ENCODE data around the gene MMAB. TPM values are rescaled to one million over a fixed set of nuclear protein-coding genes. Genes with fewer than 3 reads are reported as not detected.

Gene MMAB
- polyA plus RNA-seq, 4 donors = 23.9 to 95.9 (median 33.1) TPM

DNA sequence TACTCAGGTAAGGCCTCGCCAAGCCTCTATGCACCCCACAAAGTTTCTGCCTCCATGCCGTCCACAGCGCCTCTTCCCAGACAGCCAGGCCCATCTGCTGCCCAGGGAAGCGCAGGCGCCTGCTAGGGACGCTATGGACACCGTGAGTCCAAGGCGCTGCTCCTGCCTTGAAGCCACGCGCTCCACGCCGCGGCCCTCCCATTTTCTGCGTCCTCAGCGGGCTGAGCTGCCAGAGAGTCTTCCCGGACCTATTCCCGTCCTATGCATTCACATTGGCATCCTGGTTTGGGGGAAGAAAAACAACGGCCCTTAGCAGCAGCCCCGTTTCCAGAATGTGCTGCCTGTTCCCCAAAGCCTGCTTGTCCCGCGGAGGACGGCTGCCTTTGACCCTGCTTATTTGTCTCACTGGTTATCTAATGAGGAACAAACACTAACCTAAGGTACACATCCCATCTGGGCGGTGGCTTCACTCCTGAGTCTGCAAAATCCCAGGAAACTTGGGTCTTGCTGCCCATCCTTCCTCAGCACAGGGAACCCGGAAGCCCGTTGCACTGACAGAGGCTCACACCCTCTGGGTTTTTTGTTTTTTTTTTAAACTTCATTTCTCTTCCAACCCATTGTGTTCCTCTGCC is 38.0 kb downstream of the MMAB start:
- no peak for FAIRE-seq

DNA sequence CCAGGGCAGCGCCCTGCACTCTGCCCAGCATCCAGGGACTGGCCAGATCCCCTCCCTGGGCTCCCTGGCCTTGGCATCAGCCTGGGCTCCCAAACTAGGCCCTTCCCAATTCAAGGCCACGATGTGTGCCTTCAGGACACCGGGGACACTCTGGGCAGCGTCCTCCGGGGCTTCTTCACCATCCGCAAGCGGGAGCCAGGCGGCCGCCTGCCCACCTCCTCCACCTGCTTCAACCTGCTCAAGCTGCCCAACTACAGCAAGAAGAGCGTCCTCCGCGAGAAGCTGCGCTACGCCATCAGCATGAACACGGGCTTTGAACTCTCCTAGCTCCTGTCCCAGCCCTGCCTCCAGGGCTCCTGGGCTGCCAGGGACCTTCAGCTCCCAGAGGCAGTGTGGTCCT is 38.8 kb downstream of the MMAB start:
- no peaks in the 10 kb centered on the region for H3K27me3 ChIP-seq (ENCODE audit: control insufficient read depth in 3 of 3, insufficient read depth in 3 of 3, low read length in 3 of 3)
- peaks cover 0 to 76% (median 14%) of the 10 kb centered on the region in 3 donors for H3K36me3 ChIP-seq (ENCODE audit: control insufficient read depth in 3 of 3, insufficient read depth in 2 of 3, low read depth in 1 of 3, low read length in 3 of 3)
- H3K4me1 ChIP-seq (ENCODE audit: control insufficient read depth in 3 of 3, insufficient read depth in 2 of 3, low read depth in 1 of 3, low read length in 2 of 3) = no peaks in the 10 kb centered on the region
- no peaks in the 10 kb centered on the region for H3K9me3 ChIP-seq (ENCODE audit: control insufficient read depth in 2 of 2, insufficient read depth in 1 of 2, low read depth in 1 of 2, low read length in 1 of 2)
- 90 to 97% (median 97%) methylated on average over 15 of the region's 15 CpGs for WGBS, 3 donors
- H3K27ac ChIP-seq (ENCODE audit: low read depth in 1 of 3, low read length in 2 of 3) = no peak overlapping the region
- no peak for DNase-seq
- no peak for FAIRE-seq
- no peak overlapping the region for H3K4me3 ChIP-seq (ENCODE audit: low read depth in 1 of 3, low read length in 3 of 3)

More for the DNA sequence above, 38.0 kb downstream of the MMAB start:
- Histone ChIP-seq H3K27ac (ENCODE audit: low read depth in 1 of 3, low read length in 2 of 3) (no peak overlapping the region), H3K27me3 (ENCODE audit: control insufficient read depth in 3 of 3, insufficient read depth in 3 of 3, low read length in 3 of 3) (no peaks in the 10 kb centered on the region), H3K4me1 (ENCODE audit: control insufficient read depth in 3 of 3, insufficient read depth in 2 of 3, low read depth in 1 of 3, low read length in 2 of 3) (no peaks in the 10 kb centered on the region), H3K9me3 (ENCODE audit: control insufficient read depth in 2 of 2, insufficient read depth in 1 of 2, low read depth in 1 of 2, low read length in 1 of 2) (no peaks in the 10 kb centered on the region), H3K4me3 (ENCODE audit: low read depth in 1 of 3, low read length in 3 of 3) (no peak overlapping the region), H3K36me3 (ENCODE audit: control insufficient read depth in 3 of 3, insufficient read depth in 2 of 3, low read depth in 1 of 3, low read length in 3 of 3) (peaks cover 0 to 71% (median 9%) of the 10 kb centered on the region in 3 donors)
- DNase-seq = no peak
- WGBS, 3 donors = 88 to 91% (median 90%) methylated on average over 25 of the region's 25 CpGs

DNA sequence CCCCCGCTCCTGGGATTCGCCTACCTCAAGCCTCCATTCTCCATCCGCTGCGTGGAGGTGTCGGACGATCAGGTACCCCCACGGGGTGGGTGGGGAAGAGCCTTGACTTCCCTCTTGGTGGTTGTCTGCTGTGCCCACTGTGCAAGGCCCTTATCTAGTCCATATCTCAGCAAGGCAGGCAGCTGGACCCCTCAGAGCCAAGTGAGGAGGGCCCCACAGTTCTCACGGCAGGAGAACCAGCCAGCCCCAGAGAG is 39.9 kb downstream of the MMAB start:
- 94 to 97% (median 94%) methylated on average over 8 of the region's 8 CpGs for WGBS, 3 donors
- no peaks in the 10 kb centered on the region for H3K27me3 ChIP-seq (ENCODE audit: control insufficient read depth in 3 of 3, insufficient read depth in 3 of 3, low read length in 3 of 3)
- FAIRE-seq = no peak
- peaks cover 0 to 76% (median 14%) of the 10 kb centered on the region in 3 donors for H3K36me3 ChIP-seq (ENCODE audit: control insufficient read depth in 3 of 3, insufficient read depth in 2 of 3, low read depth in 1 of 3, low read length in 3 of 3)
- DNase-seq = no peak
- no peak overlapping the region for H3K4me3 ChIP-seq (ENCODE audit: low read depth in 1 of 3, low read length in 3 of 3)
- H3K4me1 ChIP-seq (ENCODE audit: control insufficient read depth in 3 of 3, insufficient read depth in 2 of 3, low read depth in 1 of 3, low read length in 2 of 3) = no peaks in the 10 kb centered on the region
- no peaks in the 10 kb centered on the region for H3K9me3 ChIP-seq (ENCODE audit: control insufficient read depth in 2 of 2, insufficient read depth in 1 of 2, low read depth in 1 of 2, low read length in 1 of 2)
- no peak overlapping the region for H3K27ac ChIP-seq (ENCODE audit: low read depth in 1 of 3, low read length in 2 of 3)

DNA sequence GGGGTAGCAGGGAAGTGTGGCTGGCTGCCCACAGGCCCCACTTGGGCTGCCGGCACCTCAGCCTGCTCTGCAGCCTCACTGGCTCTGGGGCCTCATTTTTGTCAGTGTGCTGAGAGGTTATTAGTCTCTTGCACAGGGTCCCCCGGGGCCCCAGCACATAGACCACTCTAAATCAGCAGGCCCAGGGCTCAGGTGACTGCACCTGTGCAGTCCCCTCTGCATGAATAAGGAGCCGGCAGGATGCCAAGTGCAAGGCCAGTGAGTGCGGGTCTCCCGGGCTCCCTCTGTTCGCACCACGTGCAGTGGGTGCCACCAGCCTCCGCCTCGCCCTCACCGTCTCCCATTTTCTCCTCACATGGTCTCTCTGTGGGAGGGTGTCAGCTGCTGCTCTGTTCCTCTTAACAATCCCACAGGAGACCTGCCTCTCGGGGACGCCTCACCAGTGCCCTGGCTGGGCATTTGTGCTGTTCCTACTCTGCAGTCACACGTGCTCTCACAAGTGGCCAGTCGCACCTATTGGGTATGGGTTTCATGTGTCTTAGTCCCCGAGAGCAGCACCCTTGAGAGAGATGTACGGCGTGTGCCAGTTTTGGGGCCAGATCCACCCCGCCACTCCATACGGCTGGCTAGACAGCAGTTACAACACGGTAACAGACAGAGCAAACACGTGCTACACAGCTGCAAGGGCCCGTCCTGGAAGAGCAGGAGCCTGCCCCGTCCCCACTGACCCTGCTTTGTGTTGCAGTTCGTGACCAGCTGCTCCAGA is 40.4 kb downstream of the MMAB start:
- H3K36me3 ChIP-seq (ENCODE audit: control insufficient read depth in 3 of 3, insufficient read depth in 2 of 3, low read depth in 1 of 3, low read length in 3 of 3) = peaks cover 0 to 71% (median 14%) of the 10 kb centered on the region in 3 donors
- WGBS, 3 donors = 88 to 92% (median 91%) methylated on average over 24 of the region's 24 CpGs
- FAIRE-seq = no peak

DNA sequence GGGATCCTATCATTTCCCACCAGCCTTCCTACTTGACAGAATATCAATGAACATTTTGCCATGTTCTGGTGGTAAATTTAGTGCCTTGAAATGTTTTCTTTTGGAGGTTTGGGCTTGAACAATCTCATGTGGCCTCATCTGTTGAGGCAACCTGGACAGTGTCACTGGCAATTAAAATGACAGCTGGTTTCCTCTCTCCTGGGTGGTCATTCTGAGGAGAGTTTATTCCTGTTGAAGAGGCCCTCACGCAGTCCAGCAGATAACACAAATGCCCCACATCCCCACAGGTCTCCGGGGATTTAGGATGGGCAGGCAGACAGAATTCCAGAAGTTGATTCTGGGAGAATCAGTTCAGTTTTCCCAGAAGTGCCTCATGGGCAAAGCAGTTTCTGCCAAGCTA is 41.9 kb downstream of the MMAB start:
- H3K4me1 ChIP-seq (ENCODE audit: control insufficient read depth in 3 of 3, insufficient read depth in 2 of 3, low read depth in 1 of 3, low read length in 2 of 3) = no peaks in the 10 kb centered on the region
- no peaks in the 10 kb centered on the region for H3K9me3 ChIP-seq (ENCODE audit: control insufficient read depth in 2 of 2, insufficient read depth in 1 of 2, low read depth in 1 of 2, low read length in 1 of 2)
- DNase-seq = no peak
- no peak for FAIRE-seq
- no peak overlapping the region for H3K4me3 ChIP-seq (ENCODE audit: low read depth in 1 of 3, low read length in 3 of 3)
- H3K27ac ChIP-seq (ENCODE audit: low read depth in 1 of 3, low read length in 2 of 3) = no peak overlapping the region
- 69 to 94% (median 89%) methylated on average over 2 of the region's 2 CpGs for WGBS, 3 donors
- H3K27me3 ChIP-seq (ENCODE audit: control insufficient read depth in 3 of 3, insufficient read depth in 3 of 3, low read length in 3 of 3) = no peaks in the 10 kb centered on the region
- H3K36me3 ChIP-seq (ENCODE audit: control insufficient read depth in 3 of 3, insufficient read depth in 2 of 3, low read depth in 1 of 3, low read length in 3 of 3) = peaks cover 0 to 75% (median 18%) of the 10 kb centered on the region in 3 donors

More for the DNA sequence above, 40.4 kb downstream of the MMAB start:
- no peaks in the 10 kb centered on the region for H3K27me3 ChIP-seq (ENCODE audit: control insufficient read depth in 3 of 3, insufficient read depth in 3 of 3, low read length in 3 of 3)
- no peaks in the 10 kb centered on the region for H3K9me3 ChIP-seq (ENCODE audit: control insufficient read depth in 2 of 2, insufficient read depth in 1 of 2, low read depth in 1 of 2, low read length in 1 of 2)
- DNase-seq = no peak
- H3K4me3 ChIP-seq (ENCODE audit: low read depth in 1 of 3, low read length in 3 of 3) = no peak overlapping the region
- no peaks in the 10 kb centered on the region for H3K4me1 ChIP-seq (ENCODE audit: control insufficient read depth in 3 of 3, insufficient read depth in 2 of 3, low read depth in 1 of 3, low read length in 2 of 3)
- H3K27ac ChIP-seq (ENCODE audit: low read depth in 1 of 3, low read length in 2 of 3) = no peak overlapping the region

DNA sequence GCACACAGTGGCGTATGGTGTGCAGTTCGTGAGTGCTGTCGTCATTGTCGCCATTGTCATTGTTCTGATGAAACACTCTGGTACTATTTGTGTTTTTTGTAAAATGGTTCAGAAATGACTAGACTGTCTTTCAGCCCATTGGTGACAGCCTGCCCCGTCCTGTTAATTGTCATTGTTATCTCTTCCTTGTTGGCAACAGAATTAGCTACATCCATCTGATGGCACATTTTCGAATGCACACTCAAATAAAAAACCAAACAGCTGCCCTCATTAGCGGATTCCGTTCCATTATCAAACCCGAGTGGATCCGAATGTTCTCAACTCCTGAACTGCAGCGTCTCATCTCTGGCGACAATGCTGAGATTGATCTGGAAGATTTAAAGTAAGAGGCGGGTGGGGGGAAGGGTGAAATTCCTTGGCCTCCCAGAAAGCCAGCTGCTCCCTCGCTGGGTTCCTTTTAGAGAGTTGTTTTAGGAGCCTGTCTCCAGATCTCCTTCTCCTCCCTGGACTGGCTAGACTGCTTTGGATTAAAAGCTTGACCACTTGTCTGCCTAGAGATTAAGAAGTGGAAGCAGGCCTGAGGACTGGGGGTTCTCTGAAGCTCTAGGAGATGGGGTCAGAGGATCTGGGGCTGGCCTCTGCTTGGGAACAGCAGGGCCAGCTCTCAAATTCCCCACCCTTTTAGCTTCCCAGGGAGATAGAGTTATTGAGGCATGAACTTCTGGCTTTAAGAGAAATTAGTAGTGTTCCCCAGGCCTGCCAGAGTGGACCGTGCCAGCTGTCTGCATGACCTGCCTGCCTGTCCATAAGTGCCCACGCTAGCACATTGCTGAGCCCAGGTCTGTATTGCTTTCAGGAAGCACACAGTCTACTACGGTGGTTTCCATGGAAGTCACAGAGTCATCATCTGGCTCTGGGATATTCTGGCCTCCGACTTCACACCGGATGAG is 43.3 kb downstream of the MMAB start:
- WGBS, 3 donors = 75 to 85% (median 84%) methylated on average over 19 of the region's 19 CpGs

DNA sequence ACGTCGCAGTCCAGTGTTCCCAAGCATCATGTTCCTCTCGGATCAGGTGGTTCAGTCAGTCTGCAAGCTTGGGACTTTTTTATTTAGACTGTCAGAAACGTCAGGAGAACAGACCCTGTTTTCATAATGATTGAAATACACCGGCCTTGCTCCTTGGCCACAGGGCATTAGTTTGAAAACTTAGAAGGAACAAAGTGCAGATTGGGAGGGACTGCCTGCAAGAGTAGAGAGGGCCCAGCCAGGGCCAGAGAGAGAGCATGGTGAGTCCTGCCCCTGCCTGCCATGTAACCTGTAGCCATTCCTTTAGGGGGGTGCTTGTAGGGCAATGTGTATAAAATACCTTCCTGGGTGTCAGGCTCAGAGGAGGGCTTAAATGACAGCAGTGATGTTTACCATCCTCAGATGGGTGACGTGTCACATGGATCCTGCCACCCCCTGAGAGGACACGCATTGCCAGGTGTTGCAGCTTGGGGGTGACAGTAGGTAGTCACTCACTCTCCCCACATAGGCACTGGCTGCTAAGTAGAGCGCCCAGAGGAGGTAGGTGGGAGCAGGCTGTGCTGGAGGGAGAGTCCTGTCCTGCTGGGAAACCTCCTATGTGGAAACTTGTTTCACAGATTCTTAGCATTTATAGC is 45.7 kb downstream of the MMAB start:
- Histone ChIP-seq H3K27ac (ENCODE audit: low read depth in 1 of 3, low read length in 2 of 3) (no peak overlapping the region), H3K9me3 (ENCODE audit: control insufficient read depth in 2 of 2, insufficient read depth in 1 of 2, low read depth in 1 of 2, low read length in 1 of 2) (no peaks in the 10 kb centered on the region), H3K36me3 (ENCODE audit: control insufficient read depth in 3 of 3, insufficient read depth in 2 of 3, low read depth in 1 of 3, low read length in 3 of 3) (peaks cover 7 to 66% (median 22%) of the 10 kb centered on the region in 3 donors), H3K27me3 (ENCODE audit: control insufficient read depth in 3 of 3, insufficient read depth in 3 of 3, low read length in 3 of 3) (no peaks in the 10 kb centered on the region), H3K4me1 (ENCODE audit: control insufficient read depth in 3 of 3, insufficient read depth in 2 of 3, low read depth in 1 of 3, low read length in 2 of 3) (no peaks in the 10 kb centered on the region), H3K4me3 (ENCODE audit: low read depth in 1 of 3, low read length in 3 of 3) (no peak overlapping the region)
- FAIRE-seq (no peak), DNase-seq (no peak)
- WGBS, 3 donors = 81 to 90% (median 87%) methylated on average over 8 of the region's 8 CpGs

More for the DNA sequence above, 43.3 kb downstream of the MMAB start:
- Histone ChIP-seq H3K27ac (ENCODE audit: low read depth in 1 of 3, low read length in 2 of 3) (no peak overlapping the region), H3K36me3 (ENCODE audit: control insufficient read depth in 3 of 3, insufficient read depth in 2 of 3, low read depth in 1 of 3, low read length in 3 of 3) (peaks cover 2 to 65% (median 18%) of the 10 kb centered on the region in 3 donors), H3K4me1 (ENCODE audit: control insufficient read depth in 3 of 3, insufficient read depth in 2 of 3, low read depth in 1 of 3, low read length in 2 of 3) (no peaks in the 10 kb centered on the region), H3K27me3 (ENCODE audit: control insufficient read depth in 3 of 3, insufficient read depth in 3 of 3, low read length in 3 of 3) (no peaks in the 10 kb centered on the region), H3K4me3 (ENCODE audit: low read depth in 1 of 3, low read length in 3 of 3) (no peak overlapping the region), H3K9me3 (ENCODE audit: control insufficient read depth in 2 of 2, insufficient read depth in 1 of 2, low read depth in 1 of 2, low read length in 1 of 2) (no peaks in the 10 kb centered on the region)
- DNase-seq = no peak
- FAIRE-seq = no peak

DNA sequence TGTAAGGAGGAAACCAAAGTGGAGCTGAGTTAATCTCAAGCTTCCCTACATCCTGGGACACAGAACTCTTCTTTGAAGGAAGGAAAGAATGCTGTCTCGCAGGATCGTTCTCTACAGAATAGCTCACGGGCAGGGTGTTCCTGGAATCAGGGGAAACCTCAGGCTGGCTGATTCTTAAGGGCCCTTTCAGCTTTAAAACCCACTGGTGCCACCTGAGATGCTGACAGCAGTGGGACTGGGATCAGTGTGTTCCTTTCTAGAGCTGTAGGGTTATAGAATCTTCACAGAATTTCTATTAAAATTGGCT is 48.1 kb downstream of the MMAB start:
- DNase-seq (no peak), FAIRE-seq (no peak)
- no peaks in the 10 kb centered on the region for H3K4me1 ChIP-seq (ENCODE audit: control insufficient read depth in 3 of 3, insufficient read depth in 2 of 3, low read depth in 1 of 3, low read length in 2 of 3)
- no peak overlapping the region for H3K27ac ChIP-seq (ENCODE audit: low read depth in 1 of 3, low read length in 2 of 3)
- 85 to 94% (median 89%) methylated on average over 3 of the region's 3 CpGs for WGBS, 3 donors
- no peaks in the 10 kb centered on the region for H3K27me3 ChIP-seq (ENCODE audit: control insufficient read depth in 3 of 3, insufficient read depth in 3 of 3, low read length in 3 of 3)
- no peaks in the 10 kb centered on the region for H3K9me3 ChIP-seq (ENCODE audit: control insufficient read depth in 2 of 2, insufficient read depth in 1 of 2, low read depth in 1 of 2, low read length in 1 of 2)
- H3K4me3 ChIP-seq (ENCODE audit: low read depth in 1 of 3, low read length in 3 of 3) = no peak overlapping the region
- peaks cover 7 to 72% (median 23%) of the 10 kb centered on the region in 3 donors for H3K36me3 ChIP-seq (ENCODE audit: control insufficient read depth in 3 of 3, insufficient read depth in 2 of 3, low read depth in 1 of 3, low read length in 3 of 3)

All from small intestine (tissue), 7 donors.